SKM-1 treated with dmso at 0.1 percent for 144 hours (cell line): ENCODE results near the gene TMED6.
A peak's percentile ranks its signal among the peaks of the same experiment; 100 is the strongest.
"Not testable (repeated sequence)": the region's sequence is repeated elsewhere in the genome, so short reads cannot be mapped to it uniquely, and the experiment has no call there.

Experiments used
- DNase-seq: peaks from one replicate; lab custom pipeline; 2025; ENCODE audit not compliant: unreplicated experiment; lab: John Stamatoyannopoulos, UW

TMED6 gene

GRCh38 chr16:69363281-69363717 is 11.7 kb upstream of the TMED6 start:
- DNase-seq: no peak

DNA sequence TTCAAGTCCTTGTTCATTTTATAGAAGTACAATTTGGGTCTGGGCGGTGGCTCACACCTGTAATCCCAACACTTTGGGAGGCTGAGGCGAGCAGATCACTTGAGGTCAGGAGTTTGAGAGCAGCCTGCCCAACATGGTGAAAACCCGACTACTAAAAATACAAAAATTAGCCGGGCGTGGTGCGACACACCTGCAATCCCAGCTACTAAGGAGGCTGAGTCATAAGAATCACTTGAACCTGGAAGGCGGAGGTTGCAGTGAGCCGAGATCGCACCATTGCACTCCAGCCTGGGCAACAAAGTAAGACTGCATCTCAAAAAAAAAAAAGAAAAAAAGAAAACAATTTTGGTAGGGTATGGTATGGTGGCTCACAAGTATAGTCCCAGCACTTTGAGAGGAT is 8.5 kb upstream of the TMED6 start:
- DNase-seq: not testable (repeated sequence)

- no peak for DNase-seq
Measured at GRCh38 chr16:69350536-69351133, 951 bp downstream of the TMED6 start.

- no peak for DNase-seq
Measured at GRCh38 chr16:69349536-69349935, 2.0 kb downstream of the TMED6 start.

GRCh38 chr16:69348222-69348621 is 3.4 kb downstream of the TMED6 start:
- DNase-seq: no peak

GRCh38 chr16:69346683-69347082 is 4.9 kb downstream of the TMED6 start:
- no peak for DNase-seq

DNA sequence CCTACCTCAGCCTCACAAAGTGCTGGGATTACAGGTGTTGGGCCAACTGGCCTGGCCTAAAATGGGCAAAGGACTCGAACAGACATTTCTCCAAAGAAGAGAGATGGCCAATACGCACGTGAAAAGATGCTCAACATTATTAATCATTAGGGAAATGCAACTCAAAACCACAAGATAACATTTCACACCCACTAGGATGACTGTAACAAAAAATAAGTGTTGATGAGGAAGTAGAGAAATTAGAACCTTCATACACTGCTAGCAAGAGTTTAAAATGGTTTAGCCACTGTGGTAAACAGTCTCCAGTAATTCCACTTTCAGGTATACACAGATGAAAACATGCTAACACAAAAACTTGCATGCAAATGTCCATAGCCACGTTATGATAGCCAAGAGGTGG is 5.7 kb downstream of the TMED6 start:
- DNase-seq: no peak

DNA sequence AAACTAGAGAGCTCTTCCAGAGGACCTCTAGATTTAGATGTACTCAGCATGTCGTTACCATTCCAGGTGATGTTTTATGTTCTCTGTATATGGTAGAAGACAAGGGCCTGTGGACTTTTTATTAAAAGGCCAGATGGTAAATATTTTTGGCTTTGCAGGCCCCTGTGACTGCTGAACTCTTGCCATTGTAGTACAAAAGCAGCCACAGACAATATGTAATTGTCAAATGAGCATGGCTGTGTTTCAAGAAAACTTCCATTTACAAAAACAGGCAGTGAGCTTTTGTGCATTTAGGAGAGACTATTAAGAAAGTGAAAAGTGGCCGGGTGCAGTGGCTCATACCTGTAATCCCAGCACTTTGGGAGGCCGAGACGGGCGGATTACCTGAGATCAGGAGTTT is 7.4 kb downstream of the TMED6 start:
- DNase-seq: no peak

DNA sequence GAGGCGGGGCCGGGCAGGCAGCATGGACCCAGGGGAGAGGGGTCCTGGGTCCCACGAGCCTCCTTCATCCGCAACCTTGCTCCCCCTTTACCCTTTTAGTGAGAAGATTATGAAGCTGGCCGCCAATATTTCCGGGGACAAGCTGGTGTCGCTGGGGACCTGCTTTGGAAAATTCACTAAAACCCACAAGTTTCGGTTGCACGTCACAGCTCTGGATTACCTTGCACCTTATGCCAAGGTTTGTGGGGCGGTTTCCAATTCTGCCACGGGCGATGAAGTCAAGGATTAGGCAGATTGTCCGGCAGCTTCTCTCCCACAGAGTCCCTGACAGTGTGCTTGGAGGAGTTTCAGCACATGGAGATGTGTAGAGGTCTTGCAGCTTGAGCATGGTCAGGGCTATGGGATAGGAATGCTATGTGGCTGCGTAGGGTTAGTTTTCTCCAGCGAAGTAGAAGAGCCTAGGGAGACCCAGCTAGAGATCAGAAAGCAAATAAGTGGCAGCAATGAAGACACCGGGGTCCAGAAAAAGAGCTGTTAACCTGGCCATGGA is 11.4 kb downstream of the TMED6 start:
- DNase-seq: no peak

GRCh38 chr16:69339289-69340094 is 12.1 kb downstream of the TMED6 start, which contains the start of the genes COG8 and NIP7:
TSS of gene COG8 (minus strand) at chr16:69339564. CDS start at chr16:69339552, 12 bp downstream.
TSS of gene NIP7 (plus strand) at chr16:69339772. CDS start at chr16:69339830, 58 bp downstream.
- DNase-seq: peak; percentile 99

DNA sequence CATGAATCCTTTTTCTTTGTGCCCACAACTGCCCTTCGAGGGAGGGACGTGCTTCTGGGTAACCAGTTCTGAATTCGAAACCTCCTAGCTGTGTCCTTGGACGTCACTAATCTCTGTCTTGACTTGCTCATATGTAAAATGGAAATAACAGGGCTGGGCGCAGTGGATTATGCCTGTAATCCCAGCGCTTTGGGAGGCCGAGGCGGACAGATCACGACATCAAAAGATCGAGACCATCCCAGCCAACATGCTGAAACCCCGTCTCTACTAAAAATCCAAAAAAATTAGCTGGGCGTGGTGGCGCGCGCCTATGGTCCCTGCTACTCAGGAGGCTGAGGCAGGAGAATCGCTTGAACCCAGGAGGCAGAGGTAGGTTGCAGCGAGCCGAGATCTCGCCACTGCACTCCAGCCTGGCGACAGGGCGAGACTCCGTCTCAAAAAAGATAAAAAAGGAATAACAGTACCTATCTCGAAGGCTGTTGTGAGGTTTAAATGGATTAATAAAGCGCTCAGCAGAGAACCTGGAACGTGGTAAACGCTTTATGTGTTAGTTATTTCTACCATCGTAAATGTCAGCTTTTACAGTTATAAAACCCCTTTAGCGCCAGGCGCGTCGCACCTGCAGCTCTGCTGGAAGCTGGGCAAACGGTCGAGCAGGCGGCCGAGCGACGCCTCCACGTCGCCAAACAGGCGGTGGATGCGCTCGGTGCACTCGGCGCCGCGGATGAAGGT is 12.9 kb downstream of the TMED6 start:
- no peak for DNase-seq

DNA sequence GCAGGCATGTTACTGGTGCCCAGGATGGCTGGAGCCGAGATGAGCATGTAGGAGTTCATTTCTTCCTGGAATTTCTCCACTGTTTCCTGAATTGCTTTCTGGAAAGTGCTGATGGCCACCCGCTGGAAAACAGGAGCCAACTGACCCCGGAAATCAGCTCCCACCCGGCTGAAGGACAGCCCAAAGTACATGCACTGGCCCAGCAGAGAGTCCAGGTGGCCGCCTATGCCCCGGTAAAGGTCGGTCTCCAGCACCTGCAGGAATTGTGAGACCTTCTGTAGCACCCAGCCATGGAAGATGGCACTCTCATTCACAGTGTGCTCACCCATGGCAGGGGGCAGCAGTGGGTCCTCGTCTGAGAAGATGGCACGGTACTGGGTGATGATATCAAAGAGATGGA is 16.9 kb downstream of the TMED6 start:
- DNase-seq: no peak

DNA sequence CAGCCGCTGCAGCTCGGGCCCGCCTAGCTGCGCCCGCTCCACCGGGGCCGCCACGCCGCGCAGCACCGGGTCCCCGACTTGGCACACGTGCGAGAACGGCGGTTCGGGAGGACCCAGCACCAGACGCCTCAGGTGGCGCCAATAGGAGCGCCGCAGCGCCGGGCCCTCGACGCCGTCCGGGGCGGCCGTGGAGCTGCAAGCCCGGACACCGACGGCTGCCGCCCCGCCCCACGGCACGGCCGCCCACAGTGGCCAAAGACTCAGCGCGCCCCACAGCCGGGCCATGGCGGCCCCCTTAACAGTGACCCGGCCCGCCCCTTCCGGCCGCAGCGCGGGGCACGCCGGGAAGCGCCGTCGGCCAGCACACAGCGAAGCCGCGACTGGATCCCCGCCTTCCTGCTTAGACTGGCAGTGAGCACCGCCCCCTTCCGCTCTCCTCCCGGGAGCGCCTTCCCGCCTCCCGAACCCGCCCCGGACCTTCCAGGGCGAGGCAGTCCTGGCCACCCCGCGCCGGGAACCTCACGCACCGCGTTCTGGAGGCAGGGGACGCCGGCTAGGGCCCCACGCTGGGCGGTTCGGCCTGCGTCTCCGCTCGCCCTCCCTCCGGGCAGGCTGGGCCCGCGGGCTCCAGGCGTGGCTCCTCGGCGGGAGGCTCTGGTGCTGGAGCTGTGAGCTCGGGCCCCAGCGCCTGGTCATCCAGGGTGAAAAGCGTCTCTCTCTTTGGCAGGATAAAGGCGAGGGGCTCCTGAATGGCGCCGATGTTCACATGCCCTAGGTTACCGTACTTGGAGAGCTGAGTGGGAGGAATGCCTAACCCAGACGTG is 21.1 kb downstream of the TMED6 start, which contains the start of gene PDF:
Gene PDF (minus strand): TSS at position 303 of the 824 bp plus-strand sequence. CDS start 18 bp downstream, at position 285.
- peak; percentile 84 for DNase-seq

- DNase-seq: no peak
Measured at GRCh38 chr16:69329369-69330285, 22.0 kb downstream of the TMED6 start.

DNA sequence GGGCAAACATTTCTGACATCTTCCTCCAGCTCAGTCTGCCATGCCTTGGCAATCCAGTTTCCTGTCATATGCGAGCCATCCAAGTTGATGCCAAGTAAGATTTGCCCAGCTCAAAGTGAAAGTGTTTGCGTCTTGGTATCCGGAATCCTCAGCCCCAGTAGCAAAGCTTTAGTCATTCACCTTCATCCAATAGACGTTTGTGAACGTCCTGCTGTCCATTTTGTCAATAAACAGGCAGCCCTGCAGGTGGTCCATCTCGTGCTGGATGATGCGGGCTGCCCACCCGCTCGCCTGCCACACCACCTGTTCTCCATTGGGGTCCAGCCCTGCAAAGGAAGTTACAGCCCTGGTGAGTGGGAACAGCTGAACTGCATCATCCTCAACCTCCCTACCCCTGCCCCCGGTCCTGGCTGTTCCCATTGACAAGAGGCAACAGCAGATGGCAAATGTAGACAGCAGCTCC is 22.7 kb downstream of the TMED6 start:
- no peak for DNase-seq

- DNase-seq: no peak
Measured at GRCh38 chr16:69327585-69328310, 23.8 kb downstream of the TMED6 start.

- no peak for DNase-seq
Measured at GRCh38 chr16:69326172-69326873, 25.3 kb downstream of the TMED6 start.

- no peak for DNase-seq
Measured at GRCh38 chr16:69325784-69326171, 25.8 kb downstream of the TMED6 start.
